HEK293 (cell line): ENCODE measurements around the gene CNR1.
A peak's percentile ranks its signal among the peaks of the same experiment; 100 is the strongest.

Experiments used
- CTCF ChIA-PET: fragments of 350-600 bp; formaldehyde crosslinking; extraction: SDS; loops from one replicate; lab custom pipeline; 2021; ENCODE audit warnings: antibody characterized with exemption; lab: Yijun Ruan, JAX
- POLR2A ChIA-PET: fragments of 300-600 bp; formaldehyde crosslinking; extraction: SDS; loops from one replicate; lab custom pipeline; 2020; ENCODE audit warnings: antibody characterized with exemption, inconsistent platforms; lab: Yijun Ruan, JAX
- H3K27ac ChIP-seq: fragments of 200-500 bp; sonication (Bioruptor generic); 2 replicates; pipeline ENCODE4 v1.5.1; 2014; ENCODE audit warnings: low read depth, low read length, control low read depth, inconsistent platforms; ENCODE audit errors: extremely low read depth
- H3K36me3 ChIP-seq, 2 experiments: fragments of 200-500 bp in 1 of 2; sonication (Bioruptor generic) in 1 of 2; 1 replicate in 1 of 2; 2 replicates in 1 of 2; pipeline ENCODE4 v1.5.1; 2014 to 2017; ENCODE audit warnings: inconsistent platforms in 2 of 2, low read length in 2 of 2; ENCODE audit not compliant: control insufficient read depth in 2 of 2, insufficient read depth in 1 of 2
- H3K4me1 ChIP-seq: fragments of 200-500 bp; sonication (Bioruptor generic); 2 replicates; pipeline ENCODE4 v1.5.1; 2014; ENCODE audit warnings: mild to moderate bottlenecking, low read length, inconsistent platforms; ENCODE audit not compliant: control insufficient read depth, insufficient read depth
- H3K4me3 ChIP-seq: 2 replicates; pipeline ENCODE4 v1.5.1; 2011; ENCODE audit warnings: low read depth, mild to moderate bottlenecking, control low read depth, low read length, moderate library complexity
- H3K9me3 ChIP-seq: fragments of 200-500 bp; sonication (Bioruptor generic); 2 replicates; pipeline ENCODE4 v1.5.1; 2014; ENCODE audit warnings: low read depth, low read length, inconsistent platforms; ENCODE audit not compliant: control insufficient read depth, insufficient read depth
- PRDM10 ChIP-seq: fragments of 450-650 bp; formaldehyde crosslinking; IDR thresholded peaks from 2 replicates; pipeline ENCODE4 v1.5.1; 2016; ENCODE audit warnings: missing biosample characterization, missing genetic modification characterization
- SETDB1 ChIP-seq: IDR thresholded peaks from one replicate; pipeline ENCODE4 v1.6.1; 2017; ENCODE audit warnings: mild to moderate bottlenecking, low read length, moderate library complexity, mixed read lengths; ENCODE audit not compliant: insufficient read length
- ZBTB20 ChIP-seq: fragments of 450-650 bp; formaldehyde crosslinking; IDR thresholded peaks from 2 replicates; pipeline ENCODE4 v1.5.1; 2016; ENCODE audit warnings: missing biosample characterization, missing genetic modification characterization
- ZFP41 ChIP-seq: fragments of 450-650 bp; formaldehyde crosslinking; IDR thresholded peaks from 2 replicates; pipeline ENCODE4 v1.5.1; 2016; ENCODE audit warnings: missing biosample characterization, missing genetic modification characterization, borderline replicate concordance
- ZNF155 ChIP-seq: fragments of 450-650 bp; formaldehyde crosslinking; IDR thresholded peaks from 2 replicates; pipeline ENCODE4 v1.5.1; 2016; ENCODE audit warnings: missing biosample characterization, missing genetic modification characterization
- ZNF169 ChIP-seq: fragments of 450-650 bp; formaldehyde crosslinking; IDR thresholded peaks from 2 replicates; pipeline ENCODE4 v1.5.1; 2016; ENCODE audit warnings: missing biosample characterization, missing genetic modification characterization
- ZNF19 ChIP-seq: fragments of 450-650 bp; formaldehyde crosslinking; IDR thresholded peaks from 2 replicates; pipeline ENCODE4; 2016; ENCODE audit warnings: missing biosample characterization, missing genetic modification characterization, low read depth
- ZNF266 ChIP-seq: fragments of 450-650 bp; formaldehyde crosslinking; IDR thresholded peaks from 2 replicates; pipeline ENCODE4 v1.5.1; 2016; ENCODE audit warnings: missing biosample characterization, missing genetic modification characterization, low read depth
- ZNF280D ChIP-seq: fragments of 450-650 bp; formaldehyde crosslinking; IDR thresholded peaks from 2 replicates; pipeline ENCODE4 v1.5.1; 2016; ENCODE audit warnings: missing biosample characterization, missing genetic modification characterization
- ZNF292 ChIP-seq: fragments of 450-650 bp; formaldehyde crosslinking; IDR thresholded peaks from 2 replicates; pipeline ENCODE4 v1.5.1; 2016; ENCODE audit warnings: low read depth, missing biosample characterization, missing genetic modification characterization, borderline replicate concordance
- ZNF341 ChIP-seq: fragments of 450-650 bp; formaldehyde crosslinking; IDR thresholded peaks from 2 replicates; pipeline ENCODE4; 2016; ENCODE audit warnings: low read depth, missing biosample characterization, missing genetic modification characterization
- ZNF398 ChIP-seq: fragments of 450-650 bp; formaldehyde crosslinking; IDR thresholded peaks from 2 replicates; pipeline ENCODE4 v1.5.1; 2017; ENCODE audit warnings: missing biosample characterization, missing genetic modification characterization
- ZNF677 ChIP-seq: fragments of 450-650 bp; IDR thresholded peaks from 2 replicates; pipeline ENCODE4 v1.5.0; 2018; ENCODE audit warnings: missing biosample characterization, mild to moderate bottlenecking, missing genetic modification characterization, moderate library complexity
- ZNF792 ChIP-seq: fragments of 450-650 bp; formaldehyde crosslinking; IDR thresholded peaks from 2 replicates; pipeline ENCODE4 v1.5.1; 2016; ENCODE audit warnings: missing biosample characterization, missing genetic modification characterization
- TF ChIP-seq, protein P1 (sequence below): fragments of 450-650 bp; formaldehyde crosslinking; IDR thresholded peaks from 2 replicates; pipeline ENCODE4 v1.5.1; 2016; ENCODE audit warnings: missing biosample characterization, missing genetic modification characterization
- TF ChIP-seq, protein P2 (sequence below): fragments of 450-650 bp; formaldehyde crosslinking; IDR thresholded peaks from 2 replicates; pipeline ENCODE4 v1.5.1; 2016; ENCODE audit warnings: missing biosample characterization, missing genetic modification characterization
- TF ChIP-seq, protein P3 (sequence below): fragments of 450-650 bp; formaldehyde crosslinking; IDR thresholded peaks from 2 replicates; pipeline ENCODE4 v1.5.1; 2017; ENCODE audit warnings: missing biosample characterization, missing genetic modification characterization

The CNR1 gene

DNA sequence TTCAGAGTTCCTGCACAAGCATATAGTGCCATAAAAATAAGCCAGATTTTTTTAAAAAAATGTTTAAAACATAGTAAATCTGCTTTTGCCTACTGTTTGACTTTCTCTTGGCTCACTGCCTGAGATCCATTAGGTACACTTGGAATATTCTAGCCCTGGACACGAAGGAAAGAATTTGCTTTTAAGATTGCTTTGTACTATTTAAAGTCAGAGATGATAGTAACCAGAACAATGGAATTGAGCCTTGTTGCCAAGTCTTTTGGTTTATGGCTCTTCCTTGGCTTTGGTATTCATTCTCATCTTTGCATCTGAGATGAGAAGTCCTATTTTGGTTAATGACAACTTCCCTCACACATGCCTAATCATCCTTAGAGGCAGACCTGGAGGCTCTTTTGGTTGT, 32.4 kb downstream of the CNR1 start:
- POLR2A ChIA-PET: no interaction called here
- Histone ChIP-seq H3K27ac (no peak overlapping the region), H3K9me3 (no peaks in the 10 kb centered on the region), H3K36me3 (no peaks in the 10 kb centered on the region), H3K4me1 (no peaks in the 10 kb centered on the region), H3K4me3 (no peak overlapping the region)
- CTCF ChIA-PET: interaction anchor here (1.4 kb wide), 1 partner anchor 359 kb away, joined by 5 read pairs; no protein-coding TSS in a partner anchor
- TF ChIP-seq PRDM10: no peak
- TF ChIP-seq, protein P1, sequence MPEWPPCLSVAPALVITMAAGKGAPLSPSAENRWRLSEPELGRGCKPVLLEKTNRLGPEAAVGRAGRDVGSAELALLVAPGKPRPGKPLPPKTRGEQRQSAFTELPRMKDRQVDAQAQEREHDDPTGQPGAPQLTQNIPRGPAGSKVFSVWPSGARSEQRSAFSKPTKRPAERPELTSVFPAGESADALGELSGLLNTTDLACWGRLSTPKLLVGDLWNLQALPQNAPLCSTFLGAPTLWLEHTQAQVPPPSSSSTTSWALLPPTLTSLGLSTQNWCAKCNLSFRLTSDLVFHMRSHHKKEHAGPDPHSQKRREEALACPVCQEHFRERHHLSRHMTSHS (tag by site-specific recombination): no peak
- TF ChIP-seq ZNF792 (tag by site-specific recombination): no peak
- no peak for TF ChIP-seq ZNF169 (tag by site-specific recombination)
- TF ChIP-seq ZBTB20 (tag by site-specific recombination): no peak
- TF ChIP-seq ZNF292 (tag by site-specific recombination): no peak
- TF ChIP-seq, all 188 proteins: peak for 0

GRCh38 chr6:88124925-88125557, 41.1 kb downstream of the CNR1 start:
- Histone ChIP-seq H3K4me3 (no peak overlapping the region), H3K4me1 (no peaks in the 10 kb centered on the region), H3K27ac (no peak overlapping the region), H3K9me3 (no peaks in the 10 kb centered on the region), H3K36me3 (no peaks in the 10 kb centered on the region)
- ChIA-PET POLR2A (no interaction called here), CTCF (no interaction called here)
- TF ChIP-seq ZNF155 (tag by site-specific recombination): no peak
- TF ChIP-seq ZNF19 (tag by site-specific recombination): no peak
- peak; percentile 95 for TF ChIP-seq SETDB1
- TF ChIP-seq ZNF341 (tag by site-specific recombination): no peak
- peak; percentile 16; the same call in 1 of the 2 replicates for TF ChIP-seq ZNF398 (tag by site-specific recombination)

- ChIA-PET CTCF (no interaction called here), POLR2A (no interaction called here)
- TF ChIP-seq ZNF266 (tag by site-specific recombination) (no peak), ZFP41 (no peak), ZNF677 (tag by site-specific recombination) (no peak), ZNF280D (tag by site-specific recombination) (no peak)
- TF ChIP-seq, protein P2, sequence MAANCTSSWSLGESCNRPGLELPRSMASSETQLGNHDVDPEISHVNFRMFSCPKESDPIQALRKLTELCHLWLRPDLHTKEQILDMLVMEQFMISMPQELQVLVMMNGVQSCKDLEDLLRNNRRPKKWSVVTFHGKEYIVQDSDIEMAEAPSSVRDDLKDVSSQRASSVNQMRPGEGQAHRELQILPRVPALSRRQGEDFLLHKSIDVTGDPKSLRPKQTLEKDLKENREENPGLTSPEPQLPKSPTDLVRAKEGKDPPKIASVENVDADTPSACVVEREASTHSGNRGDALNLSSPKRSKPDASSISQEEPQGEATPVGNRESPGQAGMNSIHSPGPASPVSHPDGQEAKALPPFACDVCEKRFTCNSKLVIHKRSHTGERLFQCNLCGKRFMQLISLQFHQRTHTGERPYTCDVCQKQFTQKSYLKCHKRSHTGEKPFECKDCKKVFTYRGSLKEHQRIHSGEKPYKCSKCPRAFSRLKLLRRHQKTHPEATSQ (tag by site-specific recombination): no peak
- TF ChIP-seq, protein P3, sequence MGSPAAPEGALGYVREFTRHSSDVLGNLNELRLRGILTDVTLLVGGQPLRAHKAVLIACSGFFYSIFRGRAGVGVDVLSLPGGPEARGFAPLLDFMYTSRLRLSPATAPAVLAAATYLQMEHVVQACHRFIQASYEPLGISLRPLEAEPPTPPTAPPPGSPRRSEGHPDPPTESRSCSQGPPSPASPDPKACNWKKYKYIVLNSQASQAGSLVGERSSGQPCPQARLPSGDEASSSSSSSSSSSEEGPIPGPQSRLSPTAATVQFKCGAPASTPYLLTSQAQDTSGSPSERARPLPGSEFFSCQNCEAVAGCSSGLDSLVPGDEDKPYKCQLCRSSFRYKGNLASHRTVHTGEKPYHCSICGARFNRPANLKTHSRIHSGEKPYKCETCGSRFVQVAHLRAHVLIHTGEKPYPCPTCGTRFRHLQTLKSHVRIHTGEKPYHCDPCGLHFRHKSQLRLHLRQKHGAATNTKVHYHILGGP (tag by site-specific recombination): no peak
Measured at GRCh38 chr6:88120635-88121034, 45.5 kb downstream of the CNR1 start.

More at GRCh38 chr6:88120635-88121034, 45.5 kb downstream of the CNR1 start:
- Histone ChIP-seq H3K4me3 (no peak overlapping the region), H3K9me3 (no peaks in the 10 kb centered on the region), H3K27ac (no peak overlapping the region), H3K4me1 (no peaks in the 10 kb centered on the region), H3K36me3 (no peaks in the 10 kb centered on the region)
